CD4-positive, alpha-beta T cell treated with Interleukin-2 at 100 ng/mL for 4 hours (primary cell): ENCODE data around the gene JHY.

ENCODE experiments used
- DNase-seq: peaks from one replicate; pipeline ENCODE4 v3.0.0-alpha.2; 2020; ENCODE audit warnings: low spot score

JHY gene

GRCh38 chr11:122871302-122871701, 11.3 kb upstream of the JHY start:
- no peak for DNase-seq

- DNase-seq, result no peak
Measured at GRCh38 chr11:122872046-122872445, 10.5 kb upstream of the JHY start.

GRCh38 chr11:122874991-122875390, 7.6 kb upstream of the JHY start:
- DNase-seq, result no peak

- no peak for DNase-seq
Measured at GRCh38 chr11:122877732-122878131, 4.8 kb upstream of the JHY start.

GRCh38 chr11:122879785-122880184, 2.8 kb upstream of the JHY start:
- DNase-seq, result no peak

GRCh38 chr11:122882857-122883645, 492 bp downstream of the JHY start:
- peak; percentile 49 for DNase-seq

GRCh38 chr11:122883646-122883979, 1.1 kb downstream of the JHY start:
- DNase-seq, result peak; percentile 30

- DNase-seq, result no peak
Measured at GRCh38 chr11:122888162-122888561, 5.6 kb downstream of the JHY start.

- no peak for DNase-seq
Measured at GRCh38 chr11:122893131-122893530, 10.6 kb downstream of the JHY start.

GRCh38 chr11:122895563-122895962, 13.0 kb downstream of the JHY start:
- no peak for DNase-seq

GRCh38 chr11:122897606-122898210, 15.1 kb downstream of the JHY start:
- DNase-seq, result no peak

- no peak for DNase-seq
Measured at GRCh38 chr11:122898799-122899198, 16.2 kb downstream of the JHY start.

- no peak for DNase-seq
Measured at GRCh38 chr11:122900587-122901202, 18.1 kb downstream of the JHY start.

- DNase-seq, result no peak
Measured at GRCh38 chr11:122902951-122903350, 20.4 kb downstream of the JHY start.

- no peak for DNase-seq
Measured at GRCh38 chr11:122910775-122911174, 28.2 kb downstream of the JHY start.

GRCh38 chr11:122917311-122917710, 34.8 kb downstream of the JHY start:
- DNase-seq, result no peak

- no peak for DNase-seq
Measured at GRCh38 chr11:122918734-122919133, 36.2 kb downstream of the JHY start.

- DNase-seq, result no peak
Measured at GRCh38 chr11:122920579-122920978, 38.0 kb downstream of the JHY start.

- DNase-seq, result no peak
Measured at GRCh38 chr11:122922893-122923292, 40.3 kb downstream of the JHY start.

GRCh38 chr11:122923302-122923701, 40.7 kb downstream of the JHY start:
- no peak for DNase-seq

GRCh38 chr11:122931510-122931909, 49.0 kb downstream of the JHY start:
- DNase-seq, result no peak

GRCh38 chr11:122933416-122933815, 50.9 kb downstream of the JHY start:
- no peak for DNase-seq

- no peak for DNase-seq
Measured at GRCh38 chr11:122937983-122938382, 55.4 kb downstream of the JHY start.

- no peak for DNase-seq
Measured at GRCh38 chr11:122938557-122938956, 56.0 kb downstream of the JHY start.
